Stimulated activated CD8-positive, alpha-beta memory T cell treated with anti-CD3 and anti-CD28 coated beads, Interleukin-2, amount 100 ng/mL, for 1 hour (primary cell): ENCODE measurements around the gene TBC1D28.
"Not testable (repeated sequence)": the region's sequence is repeated elsewhere in the genome, so short reads cannot be mapped to it uniquely, and the experiment has no call there.

Source experiments
- DNase-seq, 2 donors: peaks; one replicate each; pipeline ENCODE4 v3.0.0-alpha.2; 2020; ENCODE audit warnings: low read depth in 2 of 2

TBC1D28 gene

DNA sequence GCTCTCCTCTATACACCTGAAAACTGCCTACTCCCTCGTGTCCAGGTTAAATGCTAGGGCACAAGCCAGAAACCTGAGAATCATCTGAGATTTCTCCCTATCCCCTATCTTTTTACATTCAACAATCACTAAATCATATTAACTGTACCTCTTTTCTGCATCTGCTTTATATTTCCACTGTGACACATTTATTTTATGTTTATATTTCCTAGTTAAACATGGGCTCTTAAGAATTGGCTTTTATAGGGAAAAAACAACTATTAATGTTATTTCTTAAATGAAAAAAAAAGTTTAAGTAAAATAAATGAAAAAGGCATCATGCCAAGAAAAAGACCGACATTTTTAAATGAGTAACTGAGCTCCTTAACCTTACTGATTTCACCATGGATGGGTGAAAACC lies 26.6 kb downstream of the TBC1D28 start:
- DNase-seq, result not testable (repeated sequence)

DNA sequence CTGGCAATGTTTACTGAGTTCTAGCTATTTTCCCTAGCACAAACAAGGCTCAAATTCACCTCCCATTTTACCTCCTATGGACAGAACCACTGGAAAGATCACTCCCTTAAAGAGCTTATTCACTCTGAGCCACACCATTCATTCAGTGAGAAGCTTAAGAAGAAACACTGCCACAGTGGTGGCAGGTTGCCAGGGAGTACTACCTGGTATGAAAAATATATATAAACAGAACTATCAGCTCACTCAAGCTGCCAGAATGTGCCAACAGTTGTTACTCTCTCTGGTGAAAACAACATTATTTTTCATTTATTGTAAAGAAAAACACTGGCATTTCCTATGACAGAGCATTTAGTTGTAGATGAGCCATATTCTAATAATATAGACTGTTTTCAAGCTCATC lies 31.2 kb downstream of the TBC1D28 start:
- not testable (repeated sequence) for DNase-seq

DNA sequence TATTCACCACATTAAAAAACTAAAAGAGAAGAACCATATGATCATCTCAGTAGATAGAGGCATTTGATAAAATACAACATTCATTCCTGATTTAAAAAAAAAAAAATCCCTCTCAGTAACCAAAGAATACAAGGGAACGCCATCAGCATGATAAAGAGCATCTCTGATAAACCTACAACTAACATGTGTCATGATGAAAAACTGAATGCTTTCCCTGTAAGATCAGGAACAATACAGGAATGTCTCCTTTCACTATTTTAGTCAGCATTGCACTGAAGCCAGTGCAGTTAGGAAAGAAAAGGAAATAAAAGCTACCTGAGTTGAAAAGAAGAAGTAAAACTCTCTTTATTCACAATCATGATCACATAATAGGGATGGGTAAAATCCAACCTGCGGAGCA lies 51.1 kb downstream of the TBC1D28 start:
- not testable (repeated sequence) for DNase-seq
